Measurements from ENCODE around the gene HOXC10. TPM values are rescaled to one million over a fixed set of nuclear protein-coding genes. Genes with fewer than 3 reads are reported as not detected.

The HOXC10 gene
- total RNA-seq, 1 donor from 2014 or later = 15.7 TPM

- H3K4me3 ChIP-seq (ENCODE audit: low read depth, low read length) = peak overlapping the region; percentile 53
- peak; percentile 81 for TF ChIP-seq CTCF (conservative IDR thresholded peaks at IDR 0.05; ENCODE audit: low read depth, low read length)
- DNase-seq (ENCODE audit: low read depth) = no peak
Observed at GRCh38 chr12:54005853-54006558, 21.1 kb downstream of the HOXC10 start.

- TF ChIP-seq CTCF (conservative IDR thresholded peaks at IDR 0.05; ENCODE audit: low read depth, low read length) = no peak
- H3K4me3 ChIP-seq (ENCODE audit: low read depth, low read length) = peak overlapping the region; percentile 53
- DNase-seq (ENCODE audit: low read depth) = no peak
Observed at GRCh38 chr12:54006559-54007220, 21.7 kb downstream of the HOXC10 start.

GRCh38 chr12:54007538-54008259 is 22.8 kb downstream of the HOXC10 start:
- DNase-seq (ENCODE audit: low read depth) = no peak
- H3K4me3 ChIP-seq (ENCODE audit: low read depth, low read length) = no peak overlapping the region
- TF ChIP-seq CTCF (conservative IDR thresholded peaks at IDR 0.05; ENCODE audit: low read depth, low read length) = no peak

GRCh38 chr12:54008260-54008552 is 23.3 kb downstream of the HOXC10 start:
- no peak for TF ChIP-seq CTCF (conservative IDR thresholded peaks at IDR 0.05; ENCODE audit: low read depth, low read length)
- peak overlapping the region; percentile 29 for H3K4me3 ChIP-seq (ENCODE audit: low read depth, low read length)
- DNase-seq (ENCODE audit: low read depth) = no peak

- peak overlapping the region; percentile 61 for H3K4me3 ChIP-seq (ENCODE audit: low read depth, low read length)
Observed at GRCh38 chr12:54009171-54010052, 24.5 kb downstream of the HOXC10 start.

More at GRCh38 chr12:54009171-54010052, 24.5 kb downstream of the HOXC10 start:
- no peak for DNase-seq (ENCODE audit: low read depth)
- TF ChIP-seq CTCF (conservative IDR thresholded peaks at IDR 0.05; ENCODE audit: low read depth, low read length) = no peak

Measured in epithelial cell of proximal tubule (primary cell).